BJ (cell line): Measurements from ENCODE around the gene CDK5RAP3. TPM values are rescaled to one million over a fixed set of nuclear protein-coding genes. Genes with fewer than 3 reads are reported as not detected.
A peak's percentile ranks its signal among the peaks of the same experiment; 100 is the strongest.

Experiments used
- CTCF ChIA-PET: fragments of 350-600 bp; formaldehyde crosslinking; extraction: SDS; loops from one replicate; lab custom pipeline; 2021; ENCODE audit warnings: antibody characterized with exemption, inconsistent platforms; lab: Yijun Ruan, JAX
- POLR2A ChIA-PET: fragments of 300-600 bp; sonication (Branson Sonifier 250); formaldehyde crosslinking; extraction: SDS; loops from one replicate; lab custom pipeline; 2021; ENCODE audit warnings: antibody characterized with exemption; lab: Charles Lee
- DNase-seq: peaks from one replicate; pipeline ENCODE4 v3.0.0-alpha.2; 2011; ENCODE audit warnings: low read depth
- H3K27me3 ChIP-seq: 2 replicates; pipeline ENCODE4 v1.6.0; 2011; ENCODE audit warnings: low read length; ENCODE audit not compliant: control insufficient read depth, insufficient read depth
- H3K36me3 ChIP-seq: 2 replicates; pipeline ENCODE4 v1.5.1; 2011; ENCODE audit warnings: low read length; ENCODE audit not compliant: control insufficient read depth, insufficient read depth
- H3K4me3 ChIP-seq: 2 replicates; pipeline ENCODE4 v1.5.1; 2011; ENCODE audit warnings: low read depth, mild to moderate bottlenecking, control low read depth, low read length
- polyA plus RNA-seq: library from polyadenylated mRNA; depleted of rRNA; stranded (reverse); fragments of >200 nt; gene quantifications from 2 replicates; pipeline ENCODE4 v1.2.3, GENCODE V29; 2011
- TF ChIP-seq, protein P1 (sequence below): IDR thresholded peaks from 2 replicates; pipeline ENCODE4 v1.5.1; 2011; ENCODE audit warnings: low read depth, mild to moderate bottlenecking, control low read depth, inconsistent platforms, low read length, moderate library complexity; ENCODE audit not compliant: insufficient read depth

CDK5RAP3 gene
- polyA plus RNA-seq, 1 experiment: 98.1 TPM

DNA sequence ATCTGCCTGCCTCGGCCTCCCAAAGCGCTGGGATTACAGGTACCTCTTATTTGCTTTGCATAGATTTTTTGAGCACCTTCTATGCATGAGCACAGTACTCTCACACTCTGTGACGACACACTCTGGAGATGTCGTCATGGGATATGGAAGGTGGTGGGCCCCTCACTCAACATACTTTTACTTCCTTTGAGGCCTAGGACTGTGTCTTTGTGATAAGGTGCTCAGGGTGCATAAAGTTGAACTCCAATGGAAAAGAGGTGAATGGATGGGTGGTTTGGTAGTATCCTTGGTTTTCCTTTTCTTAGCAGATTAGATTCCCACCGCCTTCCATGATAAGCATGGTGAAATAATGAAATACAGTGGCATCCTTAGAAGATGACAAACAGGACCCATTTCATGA is 6.1 kb upstream of the CDK5RAP3 start:
- Histone ChIP-seq H3K4me3 (no peak overlapping the region), H3K36me3 (no peaks in the 10 kb centered on the region), H3K27me3 (no peaks in the 10 kb centered on the region)
- TF ChIP-seq, protein P1, sequence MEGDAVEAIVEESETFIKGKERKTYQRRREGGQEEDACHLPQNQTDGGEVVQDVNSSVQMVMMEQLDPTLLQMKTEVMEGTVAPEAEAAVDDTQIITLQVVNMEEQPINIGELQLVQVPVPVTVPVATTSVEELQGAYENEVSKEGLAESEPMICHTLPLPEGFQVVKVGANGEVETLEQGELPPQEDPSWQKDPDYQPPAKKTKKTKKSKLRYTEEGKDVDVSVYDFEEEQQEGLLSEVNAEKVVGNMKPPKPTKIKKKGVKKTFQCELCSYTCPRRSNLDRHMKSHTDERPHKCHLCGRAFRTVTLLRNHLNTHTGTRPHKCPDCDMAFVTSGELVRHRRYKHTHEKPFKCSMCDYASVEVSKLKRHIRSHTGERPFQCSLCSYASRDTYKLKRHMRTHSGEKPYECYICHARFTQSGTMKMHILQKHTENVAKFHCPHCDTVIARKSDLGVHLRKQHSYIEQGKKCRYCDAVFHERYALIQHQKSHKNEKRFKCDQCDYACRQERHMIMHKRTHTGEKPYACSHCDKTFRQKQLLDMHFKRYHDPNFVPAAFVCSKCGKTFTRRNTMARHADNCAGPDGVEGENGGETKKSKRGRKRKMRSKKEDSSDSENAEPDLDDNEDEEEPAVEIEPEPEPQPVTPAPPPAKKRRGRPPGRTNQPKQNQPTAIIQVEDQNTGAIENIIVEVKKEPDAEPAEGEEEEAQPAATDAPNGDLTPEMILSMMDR: no peak
- ChIA-PET CTCF (interaction anchor here (1.0 to 14.9 kb wide), 3 partner anchors 16 to 35 kb away, joined by 3 to 380 read pairs (median 9); partner anchors contain the start of genes PNPO and PRR15L), POLR2A (no interaction called here)
- no peak for DNase-seq

DNA sequence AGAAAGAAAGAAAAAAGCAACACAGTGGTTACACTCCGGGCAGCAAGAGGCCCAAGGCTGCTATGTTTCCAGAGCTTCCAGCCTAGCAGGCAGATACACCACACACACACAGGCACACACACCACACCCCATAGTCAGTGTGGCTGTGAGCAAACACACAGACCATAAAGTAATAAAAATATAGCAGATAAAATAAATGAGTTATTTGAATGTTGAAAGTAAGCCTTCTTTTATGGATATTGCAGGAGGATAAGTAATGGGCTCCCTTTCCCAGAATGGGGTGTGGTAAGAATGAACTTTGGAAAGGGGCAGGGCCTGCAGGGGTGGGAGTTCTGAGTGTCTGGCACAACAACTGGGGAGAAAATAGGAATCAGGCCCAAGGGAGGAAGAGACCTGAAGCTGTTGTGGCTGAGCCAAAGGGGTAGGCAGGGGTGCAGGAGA is 4.8 kb upstream of the CDK5RAP3 start:
- H3K4me3 ChIP-seq: no peak overlapping the region
- no peaks in the 10 kb centered on the region for H3K36me3 ChIP-seq
- DNase-seq: no peak
- no peaks in the 10 kb centered on the region for H3K27me3 ChIP-seq
- ChIA-PET POLR2A (no interaction called here), CTCF (interaction anchor here (1.5 to 30.9 kb wide), 4 partner anchors 13 to 123 kb away, joined by 4 to 575 read pairs (median 192); partner anchors contain the start of genes PNPO and PRR15L)
- TF ChIP-seq, protein P1: no peak

DNA sequence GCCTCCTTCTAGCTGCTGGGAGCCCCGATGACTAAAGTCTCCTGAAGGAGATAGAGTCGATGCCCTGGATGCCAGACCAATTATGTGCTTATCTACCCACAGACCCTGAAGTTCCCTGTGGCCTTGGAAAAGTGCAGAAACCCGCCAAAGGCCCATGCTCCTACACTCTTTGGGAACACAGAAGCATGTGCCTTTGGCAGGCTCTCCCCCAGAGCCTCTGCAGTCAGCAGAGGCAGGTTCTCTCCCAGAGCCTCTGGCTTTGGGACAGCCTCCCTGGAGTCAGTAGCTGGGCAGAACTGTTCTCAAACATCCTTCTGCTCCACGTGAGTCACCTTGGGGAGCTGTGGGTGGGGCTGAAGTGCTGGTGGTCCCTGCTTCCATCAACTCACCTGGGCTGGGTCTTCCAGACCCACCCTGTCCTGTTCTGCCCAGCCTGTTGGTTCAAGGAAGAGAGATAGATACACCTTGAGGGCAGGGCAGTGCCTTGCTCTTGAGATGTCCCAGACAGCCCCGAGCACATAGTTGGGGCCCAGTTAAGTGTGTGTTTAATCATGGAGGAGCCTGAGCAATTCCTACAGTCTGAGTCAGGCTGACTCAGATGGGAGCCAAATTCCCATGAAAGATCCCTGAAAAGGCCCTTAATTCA is 3.2 kb upstream of the CDK5RAP3 start:
- Histone ChIP-seq H3K27me3 (no peaks in the 10 kb centered on the region), H3K36me3 (no peaks in the 10 kb centered on the region), H3K4me3 (no peak overlapping the region)
- CTCF ChIA-PET: interaction anchor here (1.4 to 30.9 kb wide), 7 partner anchors 8 to 127 kb away, joined by 4 to 575 read pairs (median 8); partner anchors contain the start of genes PNPO, PRR15L and SCRN2
- no peak for DNase-seq
- POLR2A ChIA-PET: no interaction called here
- TF ChIP-seq, protein P1: no peak

DNA sequence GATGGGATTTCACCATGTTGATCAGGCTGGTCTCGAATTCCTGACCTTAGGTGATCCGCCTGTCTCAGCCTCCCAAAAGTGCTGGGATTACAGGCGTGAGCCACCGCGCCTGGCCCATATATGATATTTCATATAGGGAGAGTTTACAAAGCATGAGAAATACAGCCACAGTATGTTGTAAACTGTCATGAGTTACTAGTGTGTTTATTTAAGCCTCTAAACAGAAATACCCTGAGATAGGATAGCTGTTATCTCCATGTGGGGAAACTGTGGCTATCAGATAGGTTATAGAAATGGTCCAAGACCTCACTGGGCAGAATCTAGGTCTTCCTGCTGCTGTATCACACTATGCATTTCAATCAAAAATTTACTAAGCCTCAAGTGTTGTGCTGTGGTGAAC is 2.1 kb upstream of the CDK5RAP3 start:
- Histone ChIP-seq H3K36me3 (no peaks in the 10 kb centered on the region; the same call in 1 of the 2 replicates), H3K27me3 (no peaks in the 10 kb centered on the region), H3K4me3 (no peak overlapping the region)
- ChIA-PET POLR2A (no interaction called here), CTCF (interaction anchor here (1.4 to 30.9 kb wide), 6 partner anchors 9 to 128 kb away, joined by 3 to 575 read pairs (median 8); partner anchors contain the start of genes PNPO, PRR15L and SCRN2)
- no peak for DNase-seq
- TF ChIP-seq, protein P1: no peak

DNA sequence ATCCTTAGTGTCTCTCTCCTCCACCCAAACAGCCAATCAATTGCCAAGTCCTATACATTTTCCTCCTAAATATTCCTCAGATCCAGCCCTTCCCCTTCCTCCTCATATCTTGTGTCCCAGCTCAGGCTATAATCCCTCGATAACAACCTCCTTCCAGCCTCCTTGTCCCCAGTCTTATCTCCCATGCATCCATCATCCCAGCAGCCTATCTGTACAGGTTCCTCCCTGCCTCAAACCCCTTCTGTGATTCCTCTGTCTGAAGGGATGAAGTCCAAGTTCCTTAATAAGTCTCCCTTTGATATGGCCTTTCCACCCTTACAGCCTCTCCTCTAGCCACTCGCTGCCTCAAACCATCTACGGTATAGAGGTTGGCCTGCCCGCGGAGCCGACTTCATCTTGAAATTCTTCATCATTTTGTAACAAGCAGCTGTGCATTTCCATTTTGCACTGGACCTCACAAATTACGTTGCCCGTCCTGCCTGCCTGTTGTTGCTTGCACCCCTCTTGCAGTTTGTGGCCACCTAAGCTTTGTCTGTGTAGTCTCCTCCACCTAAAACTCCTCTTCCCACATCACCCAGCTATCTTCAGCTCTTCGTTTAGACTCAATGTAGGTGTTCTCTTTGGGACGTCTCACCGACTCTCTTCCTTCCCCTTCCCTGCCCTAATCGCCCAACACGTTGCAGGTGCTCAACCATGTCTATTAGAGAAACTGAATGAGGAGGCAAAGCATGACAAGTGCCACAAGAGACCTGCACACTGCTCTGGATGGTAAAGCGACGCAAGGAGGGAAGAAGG is 786 bp upstream of the CDK5RAP3 start:
- DNase-seq: no peak
- H3K4me3 ChIP-seq: peak overlapping the region; percentile 25
- H3K36me3 ChIP-seq: peaks cover 2% of the 10 kb centered on the region
- ChIA-PET CTCF (interaction anchor here (0.5 to 30.9 kb wide), 25 partner anchors 10 to 272 kb away, joined by 3 to 575 read pairs (median 6); partner anchors contain the start of genes PNPO, PRR15L and SCRN2), POLR2A (interaction anchor here (0.6 to 1.1 kb wide), 3 partner anchors 29 to 1117 kb away, joined by 3 to 18 read pairs (median 5); partner anchors contain the start of gene PNPO)
- H3K27me3 ChIP-seq: no peaks in the 10 kb centered on the region
- TF ChIP-seq, protein P1: no peak
